Bone marrow (tissue), 2 donors: ENCODE results near the gene EFR3B.
A peak's percentile ranks its signal among the peaks of the same experiment; 100 is the strongest.
"Not testable (repeated sequence)": the region's sequence is repeated elsewhere in the genome, so short reads cannot be mapped to it uniquely, and the experiment has no call there.

Source experiments
- DNase-seq, 2 donors: peaks; one replicate each; lab custom pipeline; 2025; lab: John Stamatoyannopoulos, UW

The EFR3B gene, protein sequence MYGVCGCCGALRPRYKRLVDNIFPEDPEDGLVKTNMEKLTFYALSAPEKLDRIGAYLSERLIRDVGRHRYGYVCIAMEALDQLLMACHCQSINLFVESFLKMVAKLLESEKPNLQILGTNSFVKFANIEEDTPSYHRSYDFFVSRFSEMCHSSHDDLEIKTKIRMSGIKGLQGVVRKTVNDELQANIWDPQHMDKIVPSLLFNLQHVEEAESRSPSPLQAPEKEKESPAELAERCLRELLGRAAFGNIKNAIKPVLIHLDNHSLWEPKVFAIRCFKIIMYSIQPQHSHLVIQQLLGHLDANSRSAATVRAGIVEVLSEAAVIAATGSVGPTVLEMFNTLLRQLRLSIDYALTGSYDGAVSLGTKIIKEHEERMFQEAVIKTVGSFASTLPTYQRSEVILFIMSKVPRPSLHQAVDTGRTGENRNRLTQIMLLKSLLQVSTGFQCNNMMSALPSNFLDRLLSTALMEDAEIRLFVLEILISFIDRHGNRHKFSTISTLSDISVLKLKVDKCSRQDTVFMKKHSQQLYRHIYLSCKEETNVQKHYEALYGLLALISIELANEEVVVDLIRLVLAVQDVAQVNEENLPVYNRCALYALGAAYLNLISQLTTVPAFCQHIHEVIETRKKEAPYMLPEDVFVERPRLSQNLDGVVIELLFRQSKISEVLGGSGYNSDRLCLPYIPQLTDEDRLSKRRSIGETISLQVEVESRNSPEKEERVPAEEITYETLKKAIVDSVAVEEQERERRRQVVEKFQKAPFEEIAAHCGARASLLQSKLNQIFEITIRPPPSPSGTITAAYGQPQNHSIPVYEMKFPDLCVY

DNA sequence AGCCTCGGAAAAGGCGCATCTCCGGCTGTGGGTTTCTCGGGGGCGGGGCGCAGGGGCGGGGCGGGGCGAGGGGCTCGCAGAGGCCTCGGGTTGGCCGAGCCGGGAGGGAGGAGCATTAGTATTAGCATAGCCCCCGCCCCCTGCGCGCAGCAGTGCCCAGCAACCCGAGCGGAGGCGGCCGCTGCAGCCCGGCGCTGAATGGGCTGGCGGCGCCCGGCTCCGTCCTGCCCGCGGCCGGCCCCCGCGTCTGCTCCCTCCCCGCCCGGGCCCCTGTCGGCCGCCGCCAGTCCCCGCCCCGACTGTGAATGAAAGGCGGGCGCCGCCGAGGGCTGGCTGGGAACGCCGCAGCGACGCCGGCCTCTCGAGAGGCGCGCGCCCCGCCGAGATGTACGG is at the start of gene EFR3B:
Gene EFR3B (plus strand): TSS at position 149 of the 393 bp plus-strand sequence. CDS start 237 bp downstream, at position 386.
- peak; percentile 63 to 71 for DNase-seq

DNA sequence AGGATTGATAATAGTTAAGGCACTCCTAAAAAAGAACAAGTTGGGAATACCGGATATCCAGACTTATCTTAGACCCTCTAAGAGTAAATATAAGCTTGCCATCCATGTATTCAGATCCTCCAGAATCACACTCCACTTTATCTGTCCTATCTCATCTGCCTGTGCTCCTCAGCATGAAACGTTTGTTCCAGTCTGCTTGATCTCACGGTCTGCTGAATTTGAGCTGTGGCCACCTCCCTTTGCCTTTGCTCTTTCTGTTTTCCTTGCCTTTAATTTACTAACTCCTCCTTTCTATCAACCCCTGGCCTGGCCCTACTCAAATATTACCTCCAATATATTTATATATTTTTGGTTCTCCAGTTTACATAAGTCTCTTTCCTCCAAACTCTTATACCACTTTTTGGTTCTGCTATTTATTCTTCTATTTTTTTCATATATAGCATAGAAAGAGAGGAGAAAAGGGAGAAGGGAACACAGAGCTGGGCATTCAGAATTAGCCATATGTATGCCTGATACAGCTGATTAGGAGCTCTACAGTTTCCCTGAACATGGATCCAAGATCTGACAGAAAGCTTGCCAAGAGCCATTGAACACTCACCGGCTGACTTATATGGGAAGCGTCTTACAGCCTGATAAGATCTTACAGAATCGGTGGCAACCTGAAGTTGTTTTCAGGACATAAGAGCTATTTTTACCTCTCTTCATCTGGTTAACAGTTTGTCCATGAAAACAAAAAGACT is 48.3 kb upstream of the EFR3B start:
- no peak for DNase-seq

DNA sequence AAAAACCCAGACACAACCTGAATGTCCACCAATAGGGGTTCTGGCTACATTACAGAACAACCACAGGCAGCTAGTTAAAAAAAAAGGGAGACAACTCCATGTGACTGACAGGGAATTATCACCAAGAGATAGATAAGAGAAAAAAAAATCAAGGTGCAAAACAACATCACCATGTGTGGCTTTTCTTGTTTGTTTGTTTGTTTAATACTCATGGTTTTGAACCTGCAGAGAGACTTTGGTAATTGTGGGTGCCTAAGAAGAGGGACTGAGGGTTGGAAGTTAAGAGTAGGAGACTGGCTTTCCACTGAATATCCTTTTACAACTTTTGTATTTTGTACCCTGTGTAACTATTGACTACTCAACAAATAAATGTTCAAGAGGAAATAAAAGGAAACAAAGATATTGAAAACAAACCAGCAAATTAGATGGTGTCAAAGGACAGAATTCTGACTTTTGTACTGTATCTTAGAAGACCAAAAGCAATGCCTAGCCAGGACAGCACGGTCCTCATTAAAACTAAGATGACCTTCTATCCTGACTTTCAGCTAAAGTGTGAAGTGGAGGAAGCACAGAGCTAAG is 47.6 kb upstream of the EFR3B start:
- DNase-seq = no peak

DNA sequence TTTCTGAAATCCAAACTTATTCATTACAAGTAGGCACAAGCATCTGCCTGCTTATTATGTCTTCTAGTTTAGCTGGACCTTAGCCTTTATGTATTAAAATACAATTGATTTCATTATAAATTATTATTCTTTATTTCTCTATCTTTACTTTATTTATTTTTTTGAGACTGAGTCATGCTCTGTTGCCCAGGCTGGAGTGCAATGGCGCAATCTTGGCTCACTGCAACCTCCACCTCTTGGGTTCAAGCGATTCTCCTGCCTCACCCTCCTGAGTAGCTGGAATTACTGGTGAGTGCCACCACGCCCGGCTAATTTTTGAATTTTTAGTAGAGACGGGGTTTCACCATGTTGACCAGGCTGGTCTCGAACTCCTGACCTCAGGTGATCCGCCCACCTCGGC is 42.8 kb upstream of the EFR3B start:
- not testable (repeated sequence) for DNase-seq

DNA sequence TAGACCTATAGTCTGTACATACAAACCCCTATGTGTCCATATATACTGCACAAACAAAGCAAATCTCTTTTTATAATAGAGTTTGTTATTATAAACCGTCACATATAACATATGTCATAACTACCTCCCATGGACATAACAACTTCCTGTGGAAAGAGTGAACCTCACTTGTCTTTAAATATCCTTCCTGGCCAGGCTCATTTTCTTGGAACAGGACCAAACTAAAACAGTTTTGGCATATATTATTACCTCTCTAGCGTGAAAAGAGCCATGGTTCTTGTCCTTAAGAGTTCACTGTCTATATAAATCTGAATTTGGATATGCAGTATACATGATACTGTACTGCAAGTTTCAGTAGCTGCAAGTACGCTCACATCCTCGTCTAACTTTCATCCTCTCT is 41.8 kb upstream of the EFR3B start:
- no peak for DNase-seq

DNA sequence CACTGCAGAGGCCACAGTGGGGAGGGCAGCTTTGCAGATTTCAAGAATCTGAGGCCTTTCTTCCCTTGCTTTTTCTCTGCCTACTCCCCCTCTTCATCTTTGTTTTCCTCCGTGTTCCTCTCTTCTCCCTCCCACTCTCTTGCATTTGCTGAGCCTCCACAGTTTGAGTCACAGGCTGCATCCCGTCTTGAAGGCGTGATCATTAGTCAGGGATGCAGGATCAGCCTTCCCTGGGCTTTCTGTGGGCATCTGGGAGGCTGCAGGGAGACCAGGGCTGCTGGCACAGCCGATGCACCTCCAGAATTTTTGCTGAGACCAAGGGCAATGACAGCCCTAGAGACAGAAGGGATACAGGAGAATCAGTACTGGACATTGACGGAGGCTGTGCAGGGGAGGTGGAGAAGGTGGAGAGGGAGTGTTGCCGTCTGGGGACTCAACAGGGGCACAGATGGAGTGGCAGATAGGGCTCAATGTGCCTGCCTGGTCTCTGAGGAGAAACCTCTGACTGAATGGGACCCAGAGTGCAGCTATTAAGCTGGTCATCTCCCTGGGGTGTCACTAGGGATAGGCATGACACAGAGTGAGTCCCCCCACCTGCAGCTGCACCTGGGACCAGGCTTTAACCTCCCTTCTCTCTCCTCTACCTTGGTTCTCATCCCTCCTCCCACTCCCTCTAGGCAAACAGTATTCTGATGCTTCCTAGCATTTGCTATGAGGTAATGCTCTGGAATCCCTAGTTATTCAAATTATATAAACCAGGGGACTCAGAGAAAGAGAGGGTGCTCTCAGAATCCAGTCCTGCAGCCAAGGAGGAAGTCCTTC is 41.2 kb upstream of the EFR3B start:
- no peak for DNase-seq

DNA sequence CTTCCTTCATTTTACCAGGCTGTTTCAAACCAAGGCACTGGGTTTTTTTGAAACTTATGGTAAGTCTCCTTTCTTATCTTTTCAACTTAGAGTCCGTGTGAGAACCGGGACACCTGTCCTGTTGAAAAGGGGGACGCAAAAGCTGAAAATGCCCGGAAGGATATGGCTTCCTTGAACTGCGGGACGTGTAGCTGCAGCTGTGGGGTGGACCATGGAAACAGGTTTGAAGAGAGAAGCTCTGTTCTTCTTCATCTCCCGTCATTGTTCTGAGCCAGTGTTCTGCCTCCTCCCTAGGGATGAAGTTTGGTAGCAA is 40.6 kb upstream of the EFR3B start:
- no peak for DNase-seq

DNA sequence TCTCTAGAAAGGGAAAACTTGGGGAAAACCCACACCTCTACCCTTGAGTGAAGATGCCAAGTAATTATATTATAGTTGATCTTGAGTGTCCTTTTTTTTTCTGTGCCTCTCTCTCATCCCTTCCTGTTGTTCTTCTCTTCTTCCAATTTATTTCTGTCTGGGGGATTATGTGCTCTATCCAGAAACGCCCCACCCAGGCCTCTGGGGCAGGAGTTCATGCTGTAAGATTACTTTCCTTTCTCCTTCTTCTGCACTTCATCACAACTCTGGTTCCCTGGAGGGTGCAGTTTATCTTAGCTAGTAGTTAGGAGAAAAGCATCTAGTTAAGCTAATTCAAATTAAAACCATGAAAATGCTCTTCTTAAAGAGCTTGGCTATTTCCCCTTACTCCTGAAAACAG is 39.8 kb upstream of the EFR3B start:
- no peak for DNase-seq

DNA sequence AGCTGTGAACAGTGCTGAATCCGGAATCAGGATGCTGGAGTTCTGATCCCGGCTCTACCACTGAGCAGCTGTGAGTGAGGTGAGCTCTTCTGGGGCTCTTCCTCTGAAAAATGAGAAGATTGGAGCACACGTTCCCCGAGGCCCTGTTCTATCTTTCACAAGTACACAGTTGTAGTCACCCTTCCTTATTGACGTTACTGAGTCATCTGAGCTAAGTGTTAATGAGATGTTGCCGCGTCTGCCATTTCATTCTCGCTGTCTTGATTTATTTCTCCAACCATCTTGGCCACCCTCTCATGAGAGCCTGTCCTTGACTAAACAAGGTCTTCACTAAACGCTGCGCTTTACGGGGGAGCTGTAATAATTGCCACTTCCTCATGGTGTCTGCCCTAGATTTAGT is 31.9 kb upstream of the EFR3B start:
- peak in 1 of 2 donors; percentile 39 for DNase-seq

DNA sequence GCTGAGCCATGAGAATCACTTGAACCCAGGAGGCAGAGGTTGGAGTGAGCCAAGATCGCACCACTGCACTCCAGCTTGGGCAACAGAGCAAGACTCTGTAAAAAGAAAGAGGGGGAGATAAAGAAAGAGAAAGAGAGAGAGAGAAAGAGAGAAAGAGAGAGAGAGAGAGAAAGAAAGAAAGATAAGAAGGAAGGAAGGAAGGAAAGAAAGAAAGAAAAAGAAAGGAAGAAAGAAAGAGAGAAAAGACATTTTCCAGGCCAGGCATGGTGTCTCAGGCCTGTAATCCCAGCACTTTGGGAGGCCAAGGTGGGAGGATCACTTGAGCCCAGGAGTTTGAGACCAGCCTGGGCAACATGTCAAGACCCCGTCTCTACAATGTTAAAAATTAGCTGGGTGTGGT is 30.5 kb upstream of the EFR3B start:
- not testable (repeated sequence) for DNase-seq

DNA sequence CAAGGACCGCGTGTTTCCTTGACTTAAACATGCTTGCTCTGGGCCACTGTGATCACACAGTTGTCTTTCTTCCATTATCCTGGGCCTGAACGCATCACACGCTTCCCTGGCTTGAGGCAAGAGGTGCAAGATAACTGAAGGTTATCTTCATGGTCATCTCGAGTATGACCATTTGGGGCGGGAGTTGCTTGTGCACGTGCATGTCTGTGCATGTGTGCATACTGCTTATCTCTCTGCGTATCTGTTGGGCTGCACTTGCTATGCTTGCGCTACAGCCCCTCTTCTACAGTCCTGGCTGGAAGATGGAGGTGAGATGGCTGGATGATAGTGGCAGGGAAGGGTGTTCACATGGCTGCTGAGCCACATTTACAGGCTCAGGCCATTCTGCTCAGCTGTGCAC is 27.2 kb upstream of the EFR3B start:
- no peak for DNase-seq

DNA sequence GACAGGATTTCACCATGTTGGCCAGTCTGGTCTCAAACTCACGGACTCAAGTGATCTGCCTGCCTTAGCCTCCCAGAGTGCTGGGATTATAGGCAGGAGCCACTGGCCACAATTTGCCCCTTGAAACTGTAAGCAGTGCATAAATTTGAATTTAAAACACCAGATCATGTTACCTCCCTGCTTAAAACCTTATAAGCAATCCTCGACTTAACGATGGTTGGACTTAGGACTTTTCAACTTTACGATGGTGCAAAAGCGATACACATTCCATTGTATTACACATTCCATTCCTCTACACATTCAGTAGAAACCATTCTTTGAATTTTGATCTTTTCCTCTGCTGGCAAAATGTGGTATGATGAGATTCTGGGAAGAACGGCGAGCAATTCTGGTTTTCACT is 23.2 kb upstream of the EFR3B start:
- DNase-seq = no peak

DNA sequence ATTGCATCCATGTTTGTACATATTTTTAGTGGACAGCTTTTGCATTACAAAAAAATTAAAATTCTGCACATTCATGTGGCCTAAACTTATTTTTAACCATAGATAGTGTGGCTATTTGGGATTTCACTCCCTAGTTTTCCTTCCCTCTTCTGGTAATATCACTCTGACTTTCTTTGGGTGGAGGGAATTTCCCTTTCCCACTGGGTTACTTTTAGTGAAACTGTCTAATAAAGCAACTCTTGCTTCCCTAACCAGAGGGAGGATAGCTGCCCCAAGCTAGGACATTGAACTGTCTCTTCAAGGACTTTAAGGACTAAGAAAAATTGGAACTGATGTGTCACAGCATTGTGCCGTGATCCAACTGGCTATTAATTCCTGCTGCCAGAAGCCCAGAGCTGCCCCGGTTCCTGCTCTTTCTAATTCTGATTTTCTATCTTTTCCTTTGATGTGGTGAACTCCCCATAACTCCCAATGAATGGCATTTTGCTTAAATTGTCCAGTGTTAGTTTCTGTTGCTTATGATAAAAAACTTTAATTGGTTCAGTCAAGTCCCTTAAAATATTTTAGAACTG is 20.0 kb upstream of the EFR3B start:
- no peak for DNase-seq

DNA sequence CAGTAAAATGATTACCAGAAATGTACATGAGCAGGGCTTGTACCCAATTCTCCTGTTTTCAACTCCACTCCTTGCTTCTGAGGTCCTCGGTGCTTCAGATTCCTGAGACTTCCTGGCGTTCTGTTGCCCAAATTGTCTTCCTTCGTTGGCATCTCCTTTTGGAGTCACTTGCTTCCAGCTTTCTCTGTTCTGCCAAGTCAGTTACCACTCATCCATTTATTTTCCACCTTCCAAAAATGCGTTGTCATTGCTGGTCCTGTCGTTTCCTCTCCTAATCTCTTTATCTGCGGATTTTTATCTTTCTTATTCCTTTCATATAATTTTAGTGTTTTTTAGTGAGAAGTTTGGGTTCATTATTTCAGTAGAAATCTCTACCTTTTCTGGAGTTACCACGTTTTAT is 18.5 kb upstream of the EFR3B start:
- DNase-seq = no peak

DNA sequence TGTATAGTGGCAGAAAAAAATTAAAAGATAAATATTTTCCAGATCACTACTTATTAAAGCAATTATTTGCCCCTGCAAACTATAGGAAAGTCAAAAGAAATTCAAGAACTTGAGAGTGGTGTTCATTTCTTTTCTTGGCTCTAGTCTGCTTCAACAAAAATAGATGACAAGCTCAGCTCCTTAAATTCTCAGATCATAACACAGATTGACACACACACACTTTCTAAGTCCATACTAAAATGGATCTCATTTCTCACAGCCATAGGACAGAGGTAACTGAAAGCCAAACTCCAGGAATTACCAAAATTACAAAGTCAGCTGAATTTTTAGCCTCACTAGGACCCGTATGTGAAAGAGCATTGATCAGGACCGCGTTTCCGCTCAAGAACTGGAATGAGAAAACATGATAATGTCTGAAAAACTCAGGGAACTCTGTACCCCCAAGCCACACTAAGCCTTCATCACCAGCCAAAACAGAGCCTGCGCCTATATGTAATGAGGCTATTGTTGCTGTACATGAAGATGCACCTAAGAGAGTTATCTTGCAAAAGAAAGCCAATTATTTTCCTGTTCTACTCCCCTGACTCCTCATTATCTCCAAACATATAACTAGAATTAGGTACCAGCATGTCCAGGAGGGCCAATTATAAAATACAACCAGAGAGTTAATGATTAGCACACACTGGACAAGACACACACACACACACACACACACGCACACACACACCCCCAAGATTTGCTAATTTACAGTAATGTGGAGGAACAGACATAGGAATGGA is 16.5 kb upstream of the EFR3B start:
- DNase-seq = no peak

DNA sequence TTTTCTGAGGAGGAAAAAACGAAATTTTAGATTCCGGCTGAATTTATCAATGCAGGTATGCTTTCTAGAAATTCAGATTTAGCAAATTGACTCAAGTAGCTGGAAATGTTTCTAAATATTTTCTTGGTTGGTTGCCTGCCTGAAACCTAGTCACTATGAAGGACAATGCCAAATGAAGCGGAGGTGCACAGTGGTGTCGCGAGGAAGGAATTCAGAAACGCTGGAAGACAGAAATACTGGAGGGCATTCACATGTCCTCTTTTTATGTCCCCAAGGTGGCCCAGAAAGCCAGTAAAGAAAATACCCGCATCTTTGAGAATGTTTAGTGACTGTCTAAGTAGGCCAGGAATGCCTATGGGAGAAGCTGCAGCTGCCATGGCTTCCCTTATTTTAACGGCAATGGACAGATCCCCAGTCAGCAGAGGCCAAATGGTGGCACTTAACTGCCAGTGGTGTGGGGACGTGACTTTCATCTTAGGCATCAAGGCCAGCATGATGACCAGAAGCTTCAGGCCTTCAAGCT is 15.8 kb upstream of the EFR3B start:
- DNase-seq = no peak

DNA sequence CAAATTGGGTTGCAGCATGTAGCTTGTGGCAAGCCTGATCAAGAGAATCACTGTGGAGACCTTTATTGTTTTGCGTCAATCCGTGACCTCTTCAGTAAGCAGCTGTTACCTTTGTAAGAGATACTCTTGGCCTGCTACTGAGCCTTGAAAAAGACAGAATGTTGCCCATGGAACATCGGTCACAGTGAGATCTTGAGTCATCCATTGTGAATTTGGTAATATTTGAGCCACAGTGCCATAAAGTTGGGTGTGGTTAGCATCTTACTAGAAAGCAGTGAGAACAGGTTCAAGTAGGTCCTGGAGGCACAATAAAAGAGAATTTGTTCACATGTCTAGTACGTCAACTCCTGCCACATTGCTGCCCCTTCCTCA is 12.7 kb upstream of the EFR3B start:
- no peak for DNase-seq

DNA sequence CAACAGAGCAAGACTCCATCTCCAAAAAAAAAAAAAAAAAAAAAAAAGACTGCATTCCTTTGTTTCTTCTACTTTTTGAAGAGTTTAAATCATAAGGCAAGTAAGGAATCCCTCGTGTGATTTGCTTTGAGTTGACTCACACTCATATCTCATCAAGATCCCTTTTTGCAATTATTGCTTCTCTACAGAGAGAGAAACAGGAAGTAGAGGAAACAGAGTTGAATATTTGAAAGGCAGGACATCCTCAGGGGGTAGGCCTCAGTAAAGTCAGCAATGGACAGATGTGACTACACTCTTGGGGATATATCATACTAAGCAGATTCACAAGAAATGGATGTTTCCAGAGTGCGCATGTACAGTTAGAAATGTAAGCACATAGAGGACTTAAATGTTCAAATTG is 11.2 kb upstream of the EFR3B start:
- DNase-seq = peak in 1 of 2 donors; percentile 74

DNA sequence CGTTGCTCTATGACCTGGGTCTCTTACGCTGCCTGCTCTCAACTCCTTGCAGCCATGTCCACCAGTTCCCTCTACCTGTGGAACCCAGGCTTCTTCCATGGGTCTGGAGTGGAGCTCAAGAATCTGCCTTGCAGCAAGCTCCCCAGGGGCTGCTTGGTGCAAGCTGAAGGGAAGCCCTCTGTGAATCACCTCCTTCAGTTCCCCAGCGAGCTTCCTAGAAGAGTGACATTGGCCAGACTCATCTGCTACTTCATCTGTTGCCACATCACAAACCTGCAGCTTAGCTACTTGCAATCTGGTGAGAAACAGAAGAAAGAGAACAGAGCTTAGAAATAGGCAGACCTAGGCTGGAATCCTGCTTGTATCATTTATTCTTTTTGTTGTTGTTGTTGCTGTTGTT is 9.8 kb upstream of the EFR3B start:
- no peak for DNase-seq

DNA sequence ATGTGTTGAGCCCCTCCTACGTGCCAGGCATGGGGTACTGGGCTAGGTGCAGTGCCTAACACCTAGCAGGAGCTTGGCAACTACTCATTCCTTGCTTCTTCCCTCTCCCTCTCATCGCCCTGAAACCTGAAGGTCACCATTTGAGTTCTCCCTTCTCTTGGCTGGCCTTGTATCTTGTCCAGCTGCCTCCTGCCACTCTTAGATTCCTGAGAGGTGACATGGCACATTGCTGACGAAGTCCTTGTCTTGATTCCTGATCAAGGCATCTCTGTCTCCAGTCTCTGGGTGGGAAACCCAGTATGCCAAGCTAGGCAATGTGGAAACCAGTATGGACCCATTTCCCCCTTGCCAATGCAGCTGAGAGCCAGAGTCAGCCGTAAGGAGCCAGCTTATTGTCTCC is 9.0 kb upstream of the EFR3B start:
- DNase-seq = no peak
